Common myeloid progenitor, CD34-positive (primary cell): Measurements from ENCODE around the gene RASAL1.

ENCODE experiments used
- CTCF ChIA-PET: fragments of 350-600 bp; sonication (Branson Sonifier 250); formaldehyde crosslinking; loops from one replicate; lab custom pipeline; 2021; ENCODE audit warnings: antibody characterized with exemption; lab: Charles Lee
- POLR2A ChIA-PET: fragments of 350-600 bp; sonication (Branson Sonifier 250); formaldehyde crosslinking; loops from one replicate; lab custom pipeline; 2021; ENCODE audit warnings: antibody characterized with exemption; lab: Charles Lee
- DNase-seq, 3 donors: peaks; one replicate each; pipeline versions ENCODE4 v3.0.0 to v3.0.0-alpha.2; 2013
- H3K27ac ChIP-seq, 2 experiments: 1 replicate in 1 of 2; 2 replicates in 1 of 2; pipeline ENCODE4 v1.7.0; 2013; ENCODE audit warnings: inconsistent platforms in 2 of 2, low read length in 2 of 2, mild to moderate bottlenecking in 2 of 2, low read depth in 1 of 2, moderate library complexity in 1 of 2; ENCODE audit not compliant: severe bottlenecking in 2 of 2, insufficient read depth in 1 of 2, poor library complexity in 1 of 2
- H3K27me3 ChIP-seq, 5 experiments: replicated peaks in 2 of 5; 1 replicate in 3 of 5; 2 replicates in 2 of 5; pipeline versions ENCODE4 v1.6.1 to v1.7.0; 2013; ENCODE audit warnings: low read length in 4 of 5, mild to moderate bottlenecking in 2 of 5, moderate library complexity in 2 of 5, inconsistent platforms in 1 of 5; ENCODE audit not compliant: insufficient read depth in 5 of 5, control insufficient read depth in 4 of 5
- H3K36me3 ChIP-seq, 4 experiments: 1 replicate in 2 of 4; 2 replicates in 2 of 4; pipeline versions ENCODE4 v1.6.1 to v1.7.0; 2013; ENCODE audit warnings: low read length in 3 of 4, control low read depth in 1 of 4, mild to moderate bottlenecking in 1 of 4; ENCODE audit not compliant: control insufficient read depth in 4 of 4, insufficient read depth in 4 of 4
- H3K4me1 ChIP-seq, 4 experiments: 1 replicate in 3 of 4; 2 replicates in 1 of 4; pipeline versions ENCODE4 v1.6.1 to v1.7.1; 2013; ENCODE audit warnings: low read length in 3 of 4, mild to moderate bottlenecking in 3 of 4, control low read depth in 1 of 4, inconsistent platforms in 1 of 4, moderate library complexity in 1 of 4; ENCODE audit not compliant: control insufficient read depth in 4 of 4, insufficient read depth in 4 of 4; ENCODE audit errors: control extremely low read depth in 1 of 4
- H3K4me3 ChIP-seq, 7 experiments: 1 replicate in 4 of 7; 2 replicates in 3 of 7; pipeline versions ENCODE4 v1.5.1 to v1.7.0; 2013; ENCODE audit warnings: mild to moderate bottlenecking in 7 of 7, low read length in 6 of 7, moderate library complexity in 6 of 7, inconsistent platforms in 2 of 7, low read depth in 2 of 7, control low read depth in 1 of 7; ENCODE audit not compliant: insufficient read depth in 4 of 7, control insufficient read depth in 1 of 7; ENCODE audit errors: extremely low read depth in 1 of 7
- H3K9me3 ChIP-seq, 5 experiments: 1 replicate in 4 of 5; 2 replicates in 1 of 5; pipeline versions ENCODE4 v1.6.1 to v1.7.1; 2013; ENCODE audit warnings: low read length in 4 of 5, mild to moderate bottlenecking in 2 of 5, inconsistent platforms in 1 of 5, low read depth in 1 of 5, moderate library complexity in 1 of 5; ENCODE audit not compliant: control insufficient read depth in 4 of 5, insufficient read depth in 2 of 5; ENCODE audit errors: control extremely low read depth in 1 of 5
- WGBS: methylation state at CpG from one replicate; pipeline ENCODE4 v1.1.5; 2013; ENCODE audit not compliant: insufficient coverage; 5-methylcytosine and 5-hydroxymethylcytosine counted together

Gene RASAL1

GRCh38 chr12:113170926-113171325, 35.4 kb upstream of the RASAL1 start:
- peaks cover 33 to 89% (median 73%) of the 10 kb centered on the region in 4 experiments for H3K36me3 ChIP-seq

DNA sequence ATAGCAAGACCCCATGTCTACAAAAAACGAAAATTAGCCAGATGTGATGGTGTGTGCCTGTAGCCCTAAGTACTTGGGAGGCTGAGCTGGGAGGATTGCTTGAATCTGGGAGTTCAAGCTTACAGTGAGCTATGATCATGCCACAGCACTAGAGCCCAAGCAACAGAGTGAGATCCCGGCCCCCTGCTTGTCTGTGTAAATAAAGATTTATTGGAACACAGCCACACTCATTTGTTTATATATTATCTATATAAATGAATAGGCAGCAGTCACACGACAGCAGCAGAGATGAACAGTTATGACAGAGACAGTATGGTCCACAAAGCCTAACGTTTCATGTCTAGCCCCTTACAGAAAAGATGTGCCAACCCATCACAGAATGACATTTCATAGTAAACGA, 34.9 kb upstream of the RASAL1 start:
- no peak for DNase-seq
- H3K27ac ChIP-seq = no peak overlapping the region
- H3K4me3 ChIP-seq = no peak overlapping the region
- 100% methylated on average over 2 of the region's 5 CpGs for WGBS
- H3K4me1 ChIP-seq = no peaks in the 10 kb centered on the region
- peaks cover 33 to 93% (median 75%) of the 10 kb centered on the region in 4 experiments for H3K36me3 ChIP-seq
- ChIA-PET POLR2A (no interaction called here), CTCF (interaction anchor here (1.1 to 7.0 kb wide), 5 partner anchors 9 to 36 kb away, joined by 3 to 50 read pairs (median 7); partner anchors contain the start of gene RASAL1)
- H3K9me3 ChIP-seq = no peaks in the 10 kb centered on the region
- H3K27me3 ChIP-seq = no peaks in the 10 kb centered on the region

More at GRCh38 chr12:113170926-113171325, 35.4 kb upstream of the RASAL1 start:
- Histone ChIP-seq H3K4me1 (no peaks in the 10 kb centered on the region), H3K27ac (no peak overlapping the region), H3K4me3 (no peak overlapping the region), H3K9me3 (no peaks in the 10 kb centered on the region), H3K27me3 (no peaks in the 10 kb centered on the region)
- ChIA-PET CTCF (interaction anchor here (1.1 to 8.5 kb wide), 6 partner anchors 9 to 36 kb away, joined by 3 to 97 read pairs (median 21); partner anchors contain the start of genes CFAP73 and RASAL1), POLR2A (no interaction called here)
- no peak for DNase-seq
- WGBS = 100% methylated on average over 3 of the region's 4 CpGs

- CTCF ChIA-PET = interaction anchor here (1.2 to 2.3 kb wide), 2 partner anchors 10 to 14 kb away, joined by 3 to 7 read pairs; no protein-coding TSS in a partner anchor
- POLR2A ChIA-PET = no interaction called here
- Histone ChIP-seq H3K4me1 (no peaks in the 10 kb centered on the region), H3K36me3 (peaks cover 37 to 95% (median 77%) of the 10 kb centered on the region in 4 experiments), H3K4me3 (no peak overlapping the region), H3K27me3 (no peaks in the 10 kb centered on the region), H3K27ac (no peak overlapping the region), H3K9me3 (no peaks in the 10 kb centered on the region)
- DNase-seq = no peak
- 90% methylated on average over 12 of the region's 13 CpGs for WGBS
These were observed 34.1 kb upstream of the RASAL1 start for GRCh38 chr12:113169697-113170096.

- no peak overlapping the region for H3K4me3 ChIP-seq
- peaks cover 42 to 97% (median 80%) of the 10 kb centered on the region in 4 experiments for H3K36me3 ChIP-seq
- H3K27me3 ChIP-seq = no peaks in the 10 kb centered on the region
- CTCF ChIA-PET = interaction anchor here (0.8 to 1.5 kb wide), 3 partner anchors 9 to 60 kb away, joined by 3 to 6 read pairs (median 5); no protein-coding TSS in a partner anchor
- H3K4me1 ChIP-seq = no peaks in the 10 kb centered on the region
- DNase-seq = no peak
- POLR2A ChIA-PET = interaction anchor here (0.6 kb wide), 1 partner anchor 219 kb away, joined by 3 read pairs; no protein-coding TSS in a partner anchor
- no peaks in the 10 kb centered on the region for H3K9me3 ChIP-seq
- H3K27ac ChIP-seq = no peak overlapping the region
- 98% methylated on average over 9 of the region's 10 CpGs for WGBS
These were observed 32.3 kb upstream of the RASAL1 start for GRCh38 chr12:113167868-113168267.

DNA sequence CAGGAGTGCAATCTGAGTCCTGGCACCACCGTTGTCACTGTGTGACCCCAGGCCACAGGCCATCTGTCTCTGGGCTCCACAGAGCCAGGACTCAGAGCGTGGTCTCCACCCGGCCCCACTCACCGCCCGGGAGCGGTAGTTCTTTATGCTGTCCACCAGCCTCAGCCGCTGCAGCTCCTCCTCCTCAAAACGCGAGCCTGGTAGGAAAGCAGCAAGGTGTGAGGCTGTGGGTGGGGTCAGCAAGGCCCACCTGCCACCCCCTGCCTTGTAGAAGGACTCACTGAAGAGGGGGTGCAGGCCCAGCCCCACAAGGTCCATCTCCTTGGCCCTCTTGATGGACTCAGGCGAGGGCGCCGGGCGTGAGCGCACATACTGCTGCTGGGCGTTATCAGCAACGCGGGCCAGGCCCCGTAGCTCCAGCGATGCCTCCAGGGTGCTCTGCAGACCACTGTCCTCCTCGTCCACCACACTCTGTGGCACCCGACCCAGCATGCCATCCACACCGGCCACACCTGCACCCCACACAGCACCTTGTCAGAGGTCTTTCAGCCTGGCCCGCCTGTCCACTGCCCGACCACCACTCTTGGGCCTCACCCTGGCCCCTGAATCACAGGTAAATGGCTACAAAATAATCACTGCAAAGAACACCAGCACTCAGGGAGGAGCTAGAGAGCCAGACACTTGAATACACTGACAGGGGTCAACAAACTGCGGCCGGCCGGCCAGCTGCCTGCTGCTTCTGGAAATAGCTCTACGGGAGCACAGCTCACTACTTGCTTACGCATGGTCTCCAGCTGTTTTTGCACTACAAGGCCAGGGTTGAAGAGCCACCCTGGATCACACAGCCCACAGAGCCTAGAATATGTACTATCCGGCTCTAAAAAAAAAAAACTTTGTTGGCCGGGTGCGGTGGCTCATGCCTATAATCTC, 30.2 kb upstream of the RASAL1 start:
- WGBS = over 99% methylated on average over 19 of the region's 32 CpGs
- CTCF ChIA-PET = interaction anchor here (0.8 to 2.5 kb wide), 4 partner anchors 8 to 117 kb away, joined by 3 to 13 read pairs (median 4); no protein-coding TSS in a partner anchor
- POLR2A ChIA-PET = interaction anchor here (0.7 kb wide), 1 partner anchor 137 kb away, joined by 3 read pairs; no protein-coding TSS in a partner anchor
- H3K4me1 ChIP-seq = no peaks in the 10 kb centered on the region
- no peaks in the 10 kb centered on the region for H3K27me3 ChIP-seq
- DNase-seq = no peak
- H3K27ac ChIP-seq = no peak overlapping the region
- peaks cover 30 to 93% (median 72%) of the 10 kb centered on the region in 4 experiments for H3K36me3 ChIP-seq
- H3K9me3 ChIP-seq = no peaks in the 10 kb centered on the region
- no peak overlapping the region for H3K4me3 ChIP-seq

DNA sequence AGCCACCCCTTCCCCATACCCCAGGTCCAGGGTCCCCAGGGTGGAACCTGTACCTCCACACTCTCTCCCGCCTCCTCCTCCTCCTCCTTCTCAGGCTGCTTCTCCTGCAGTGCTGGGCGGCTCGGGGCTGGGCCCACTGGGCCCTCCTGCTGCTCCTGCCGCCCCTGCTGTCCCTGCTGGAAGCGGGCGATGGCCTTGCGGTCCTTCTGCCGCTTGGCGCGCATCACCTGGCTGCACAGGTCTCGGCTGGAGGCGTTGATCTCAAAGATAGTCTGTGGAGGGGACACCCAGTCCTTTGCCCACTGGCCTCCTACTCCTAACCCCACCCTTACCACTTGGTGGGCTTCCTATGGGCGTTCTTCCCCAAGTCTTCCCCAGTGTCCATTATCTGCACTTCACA, 28.5 kb upstream of the RASAL1 start:
- ChIA-PET POLR2A (interaction anchor here (1.0 kb wide), 1 partner anchor 9 kb away, joined by 3 read pairs; no protein-coding TSS in a partner anchor), CTCF (interaction anchor here (1.3 to 2.5 kb wide), 3 partner anchors 10 to 128 kb away, joined by 3 to 13 read pairs (median 3); no protein-coding TSS in a partner anchor)
- Histone ChIP-seq H3K27ac (no peak overlapping the region), H3K9me3 (no peaks in the 10 kb centered on the region), H3K4me1 (no peaks in the 10 kb centered on the region), H3K4me3 (no peak overlapping the region), H3K36me3 (peaks cover 26 to 95% (median 69%) of the 10 kb centered on the region in 4 experiments), H3K27me3 (no peaks in the 10 kb centered on the region)
- WGBS = 97% methylated on average over 12 of the region's 13 CpGs
- no peak for DNase-seq
